GM18526 (cell line): Measurements from ENCODE around the gene BATF.

Source experiments
- POLR2A ChIP-seq: IDR thresholded peaks from 3 replicates; pipeline ENCODE4 v1.6.1; 2011; ENCODE audit not compliant: insufficient read length; ENCODE audit errors: extremely low read depth

Gene BATF, protein sequence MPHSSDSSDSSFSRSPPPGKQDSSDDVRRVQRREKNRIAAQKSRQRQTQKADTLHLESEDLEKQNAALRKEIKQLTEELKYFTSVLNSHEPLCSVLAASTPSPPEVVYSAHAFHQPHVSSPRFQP

DNA sequence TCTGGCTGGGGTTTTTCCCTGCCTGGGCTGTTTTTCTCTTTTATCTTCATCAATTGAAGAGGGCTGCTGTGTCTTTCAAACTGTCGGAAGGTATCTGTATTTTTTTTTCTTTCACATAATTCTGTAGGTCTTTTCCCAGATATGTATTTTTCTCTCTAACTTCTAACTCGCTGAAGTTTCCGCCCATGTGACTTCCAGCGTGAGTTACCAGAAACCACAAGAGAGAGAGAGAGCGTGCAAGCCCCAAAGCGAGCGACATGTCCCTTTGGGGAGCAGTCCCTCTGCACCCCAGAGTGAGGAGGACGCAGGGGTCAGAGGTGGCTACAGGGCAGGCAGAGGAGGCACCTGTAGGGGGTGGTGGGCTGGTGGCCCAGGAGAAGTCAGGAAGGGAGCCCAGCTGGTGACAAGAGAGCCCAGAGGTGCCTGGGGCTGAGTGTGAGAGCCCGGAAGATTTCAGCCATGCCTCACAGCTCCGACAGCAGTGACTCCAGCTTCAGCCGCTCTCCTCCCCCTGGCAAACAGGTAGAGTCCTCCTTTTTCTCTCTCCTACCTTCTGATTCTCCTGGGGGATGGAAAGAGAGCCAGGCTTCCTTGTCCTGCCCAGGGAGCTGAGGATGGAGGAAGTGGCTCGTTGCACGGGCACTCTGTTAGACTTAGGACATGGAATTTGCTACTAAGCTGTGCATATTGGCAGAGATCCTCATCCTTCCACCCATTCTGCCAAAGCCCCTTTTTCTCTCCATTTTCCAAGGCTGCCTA lies at the start of gene BATF:
Gene BATF, plus strand, starts transcription at position 246 of the 759 bp plus-strand sequence. Its CDS starts 214 bp downstream, at position 460.
- TF ChIP-seq POLR2A = peak; percentile 94

DNA sequence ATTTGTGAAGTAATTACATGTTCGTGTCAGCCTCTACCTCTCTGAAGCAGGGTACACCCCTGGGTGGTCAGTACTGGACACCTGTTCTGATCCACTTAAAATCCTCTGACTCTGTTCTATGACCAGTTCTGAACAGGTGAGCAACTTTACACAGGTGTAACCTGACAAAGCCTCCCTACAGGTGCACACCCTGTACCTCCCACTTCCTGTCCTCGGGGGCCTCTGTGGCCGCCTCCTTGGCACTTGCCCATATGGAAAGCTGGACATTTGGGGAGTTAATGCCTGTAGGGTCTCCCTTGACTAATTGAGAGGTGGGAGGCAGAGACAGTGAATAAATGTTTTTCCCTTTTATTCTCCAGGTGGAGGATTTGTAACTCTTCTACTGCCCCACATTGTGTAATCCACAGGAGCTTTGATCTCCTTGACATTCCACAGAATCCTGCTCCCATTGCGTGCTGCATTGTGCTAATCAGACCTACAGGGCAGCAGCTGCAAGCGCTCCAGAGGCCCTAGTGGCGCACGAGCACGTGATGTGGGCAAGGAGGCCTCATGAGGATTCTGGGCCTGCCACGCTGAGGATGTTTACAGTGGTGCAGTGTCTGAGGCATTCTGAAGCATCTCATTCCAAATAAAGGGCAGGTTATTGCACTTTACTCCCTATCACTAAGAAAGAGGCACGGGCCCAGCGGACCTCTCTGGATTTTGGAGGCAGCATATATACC lies 45.8 kb upstream of the BATF start:
- no peak for TF ChIP-seq POLR2A

DNA sequence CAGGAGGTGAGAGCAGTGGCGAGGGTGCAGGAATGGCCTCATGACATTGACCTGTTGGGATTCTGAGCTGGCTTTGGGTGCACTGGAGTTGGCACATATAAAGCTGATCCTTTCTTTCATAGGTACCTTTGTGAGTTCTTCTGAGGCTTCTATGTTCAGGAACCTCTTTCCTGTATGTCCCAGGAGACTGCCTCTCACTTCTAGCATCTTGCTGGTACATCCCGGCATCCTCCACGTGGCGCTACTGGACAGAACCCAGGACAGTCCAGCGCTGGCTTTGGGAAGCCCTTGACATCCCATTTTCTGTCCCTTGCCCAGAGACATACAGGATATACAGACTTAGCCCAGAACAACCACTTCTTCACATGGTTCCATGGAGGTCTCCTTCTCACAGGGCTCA lies 44.4 kb upstream of the BATF start:
- no peak for TF ChIP-seq POLR2A

DNA sequence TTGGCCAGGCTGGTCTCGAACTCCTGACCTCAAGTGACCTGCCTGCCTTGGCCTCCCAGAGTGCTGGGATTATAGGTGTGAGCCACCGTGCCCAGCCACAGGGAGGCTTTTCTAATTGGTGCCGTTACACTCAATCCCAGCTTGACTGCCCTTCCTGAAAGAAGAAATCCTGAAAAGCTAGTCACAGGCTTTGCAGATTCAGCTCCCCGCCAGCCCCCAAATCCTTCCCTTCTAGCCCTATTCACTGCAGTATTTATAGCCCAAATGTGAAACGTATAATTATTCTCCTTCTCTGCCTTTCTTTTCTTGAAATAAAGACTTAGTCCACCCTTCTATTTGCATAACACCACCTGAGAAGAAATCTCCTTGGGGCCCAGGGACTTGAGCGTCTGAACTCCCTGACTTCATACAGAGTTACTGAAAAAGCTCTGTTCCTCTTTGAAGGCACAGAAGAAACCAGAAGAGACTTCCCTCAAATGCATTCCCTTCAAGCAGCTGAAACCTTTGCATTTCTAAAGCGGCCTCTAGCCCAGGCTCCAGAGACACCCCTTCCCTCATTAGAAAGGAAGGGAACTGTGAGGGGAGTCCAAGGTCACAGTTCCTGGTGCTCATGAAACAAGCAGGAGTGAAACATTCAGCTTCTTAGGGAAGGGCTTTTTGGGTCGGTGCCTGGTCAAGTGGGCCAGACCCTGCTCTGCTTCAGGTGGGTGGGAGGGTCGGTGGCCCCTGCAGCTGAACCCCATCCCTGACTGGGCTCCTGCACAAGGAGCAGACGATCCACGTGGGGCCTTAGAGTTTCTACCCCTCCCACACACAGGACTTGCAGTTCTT lies 42.3 kb upstream of the BATF start:
- no peak for TF ChIP-seq POLR2A

DNA sequence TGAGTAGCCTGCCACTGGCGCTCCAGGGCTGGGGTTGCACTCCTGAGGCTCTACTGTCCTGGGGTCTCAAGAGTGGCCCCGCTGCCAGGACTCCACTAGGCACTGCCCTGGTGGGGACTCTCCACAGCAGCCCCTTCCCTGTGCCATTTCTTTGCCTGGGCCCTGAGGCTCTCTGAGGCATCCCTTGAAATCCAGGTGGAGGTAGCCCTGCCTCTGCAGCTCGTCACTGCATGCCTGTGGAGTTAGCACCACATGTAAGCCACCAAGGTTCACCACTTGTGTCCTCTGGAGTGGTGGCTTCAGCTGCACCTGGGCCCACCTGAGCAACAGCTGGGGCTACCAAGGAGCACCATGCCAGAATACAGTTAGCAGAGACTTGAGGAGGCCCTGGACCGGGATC lies 39.9 kb upstream of the BATF start:
- TF ChIP-seq POLR2A = no peak

DNA sequence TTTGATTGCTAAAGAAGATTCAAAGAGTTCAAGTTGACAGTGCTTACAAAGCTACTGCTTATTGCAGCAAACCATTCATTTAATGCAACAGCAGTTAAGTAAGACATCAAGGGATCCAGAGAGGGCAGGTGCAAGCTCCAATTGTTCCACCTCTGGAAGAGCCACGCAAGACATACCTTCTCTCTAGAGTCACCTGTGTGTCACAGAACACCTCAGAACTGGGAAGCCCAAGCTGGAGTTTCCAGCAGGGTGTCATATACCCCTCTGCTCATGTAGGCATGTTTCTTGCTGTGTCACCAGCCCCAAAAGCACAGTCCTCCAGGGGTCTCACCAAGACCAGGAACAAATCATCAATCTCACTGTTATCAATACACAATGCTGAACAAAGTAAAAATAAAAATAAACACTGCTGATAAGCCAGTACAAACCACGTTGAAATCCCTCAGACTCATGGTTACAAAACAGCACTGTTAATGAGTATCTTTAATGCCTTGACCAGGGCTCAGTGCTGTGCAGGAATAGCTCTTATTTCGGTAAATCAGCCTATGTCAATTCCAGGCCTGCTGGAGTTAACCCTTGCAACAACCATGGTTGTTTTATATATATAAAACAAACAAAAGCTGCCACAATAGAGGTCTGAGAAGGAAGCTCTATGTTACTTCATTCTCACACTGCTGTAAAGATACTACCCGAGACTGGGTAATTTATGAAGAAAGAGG lies 37.4 kb upstream of the BATF start:
- no peak for TF ChIP-seq POLR2A

DNA sequence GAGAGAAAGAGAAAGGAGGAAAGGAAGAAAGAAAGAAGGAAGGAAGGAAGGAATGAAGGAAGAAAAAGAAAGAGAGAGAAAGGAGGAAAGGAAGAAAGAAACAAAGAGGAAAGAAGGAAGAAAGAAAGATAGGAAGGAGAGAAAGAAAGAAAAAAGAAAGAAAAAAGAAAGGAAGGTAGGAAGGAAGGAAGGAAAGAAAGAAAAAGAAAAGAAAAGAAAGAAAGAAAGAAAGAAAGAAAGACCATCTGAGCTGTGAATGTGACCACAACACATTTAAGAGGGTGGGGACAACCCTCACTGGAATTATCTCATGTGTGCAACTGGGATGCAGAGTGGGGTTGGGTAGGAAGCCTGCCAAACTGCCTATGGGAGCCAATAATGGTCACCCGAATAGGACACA lies 36.0 kb upstream of the BATF start:
- TF ChIP-seq POLR2A = no peak

DNA sequence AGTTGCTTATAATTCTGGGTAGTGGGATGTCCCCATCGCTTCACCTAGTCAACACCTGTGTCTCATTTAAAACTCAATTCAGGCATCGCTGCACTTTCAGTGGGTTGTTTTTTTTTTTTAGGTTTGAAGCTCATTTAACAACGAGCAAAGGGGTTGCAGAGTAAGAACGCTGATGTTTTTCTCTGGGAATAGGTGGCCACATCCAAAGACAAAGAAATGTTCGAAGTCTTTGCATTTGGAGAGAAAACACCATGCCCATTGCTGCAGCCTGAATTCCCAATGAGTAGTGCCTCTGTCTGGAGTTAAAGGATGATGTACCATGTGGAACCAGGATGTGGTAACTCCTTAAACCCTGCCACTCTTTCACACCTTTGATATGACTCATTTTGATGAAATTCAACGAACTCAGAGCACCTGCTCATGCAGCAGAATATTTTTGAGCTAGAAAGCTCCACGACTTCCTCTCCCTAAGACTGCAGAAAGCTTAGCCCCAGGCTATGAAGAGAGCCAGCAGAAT lies 35.1 kb upstream of the BATF start:
- TF ChIP-seq POLR2A = no peak

DNA sequence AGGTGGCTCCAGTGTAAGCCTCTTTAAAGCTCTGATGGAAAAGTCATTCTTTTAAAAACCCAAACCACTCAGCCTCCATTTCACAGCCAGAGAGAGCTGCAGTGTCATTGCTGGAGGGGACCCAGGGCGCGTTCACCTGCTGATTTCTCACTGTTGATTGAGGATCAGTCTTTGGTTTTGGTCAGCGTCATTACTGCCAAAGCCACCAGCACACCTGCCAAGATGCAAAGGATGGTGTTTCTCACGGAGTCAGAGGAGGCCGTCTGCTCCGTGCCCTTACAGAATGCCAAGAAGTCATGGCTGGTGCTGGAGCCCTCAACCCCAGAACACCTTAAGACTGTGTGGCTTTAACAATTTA lies 32.8 kb upstream of the BATF start:
- no peak for TF ChIP-seq POLR2A

DNA sequence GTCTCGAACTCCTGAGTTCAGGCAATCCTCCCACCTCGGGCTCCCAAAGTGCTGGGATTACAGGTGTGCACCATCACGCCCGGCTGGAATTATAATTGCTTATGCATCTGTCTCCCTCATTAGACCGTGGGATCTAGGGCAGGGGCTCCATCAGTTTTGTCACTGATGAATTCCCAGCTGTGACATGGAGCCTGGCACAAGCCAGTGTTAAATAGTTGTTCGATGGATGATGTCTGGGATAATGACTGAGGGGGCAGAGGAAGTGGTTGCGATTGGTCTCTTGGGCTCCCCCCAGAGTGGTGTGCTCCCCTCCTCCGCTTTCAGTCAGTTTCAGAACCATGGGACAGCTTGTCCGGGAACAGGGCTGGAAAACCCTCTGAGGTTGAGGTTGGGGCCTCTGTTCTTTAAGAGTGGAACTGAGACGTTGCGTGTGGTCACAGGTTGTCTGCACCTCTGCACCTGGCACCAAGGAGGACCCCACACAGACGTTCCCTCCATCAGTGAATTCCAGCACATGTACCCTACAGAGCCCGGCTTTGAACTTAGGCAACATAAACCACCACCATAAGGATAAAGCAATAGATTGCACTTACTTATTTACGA lies 30.8 kb upstream of the BATF start:
- no peak for TF ChIP-seq POLR2A

DNA sequence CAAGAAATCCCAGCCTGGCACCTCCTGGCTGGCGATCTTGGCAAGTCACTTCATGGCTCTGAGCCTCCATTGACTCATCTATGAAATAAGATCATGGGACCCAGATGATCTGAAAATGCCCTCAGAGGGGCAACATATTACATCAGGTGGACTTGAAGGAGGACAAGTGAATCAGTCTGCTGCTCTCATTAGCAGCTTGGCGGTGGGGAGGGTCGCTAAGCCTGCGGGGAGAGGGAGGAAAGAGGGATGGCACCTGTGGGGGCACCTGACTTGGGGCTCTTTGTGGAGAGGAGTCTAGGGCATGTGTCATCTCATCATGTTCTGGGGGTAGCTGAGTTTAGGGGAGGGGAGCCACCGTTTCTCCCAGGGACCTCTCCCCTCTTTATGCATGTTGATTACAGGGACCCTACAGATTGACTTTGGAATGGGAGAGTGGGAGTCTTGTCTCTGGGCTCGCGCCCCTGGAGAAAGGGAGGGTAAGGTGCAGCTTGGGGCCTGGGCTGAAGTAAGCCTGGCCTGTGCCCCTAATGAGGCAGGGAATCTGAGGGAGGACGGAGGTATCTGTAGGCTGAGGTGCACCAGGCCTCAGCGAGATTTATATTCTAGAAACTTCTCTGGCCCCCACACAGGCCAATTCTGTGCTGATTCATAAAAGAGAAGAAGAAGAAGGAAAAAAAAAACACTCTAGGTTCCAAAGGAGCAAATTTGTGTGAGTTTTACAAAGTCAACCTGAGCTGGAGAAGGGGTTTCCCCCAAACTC lies 29.3 kb upstream of the BATF start:
- no peak for TF ChIP-seq POLR2A

DNA sequence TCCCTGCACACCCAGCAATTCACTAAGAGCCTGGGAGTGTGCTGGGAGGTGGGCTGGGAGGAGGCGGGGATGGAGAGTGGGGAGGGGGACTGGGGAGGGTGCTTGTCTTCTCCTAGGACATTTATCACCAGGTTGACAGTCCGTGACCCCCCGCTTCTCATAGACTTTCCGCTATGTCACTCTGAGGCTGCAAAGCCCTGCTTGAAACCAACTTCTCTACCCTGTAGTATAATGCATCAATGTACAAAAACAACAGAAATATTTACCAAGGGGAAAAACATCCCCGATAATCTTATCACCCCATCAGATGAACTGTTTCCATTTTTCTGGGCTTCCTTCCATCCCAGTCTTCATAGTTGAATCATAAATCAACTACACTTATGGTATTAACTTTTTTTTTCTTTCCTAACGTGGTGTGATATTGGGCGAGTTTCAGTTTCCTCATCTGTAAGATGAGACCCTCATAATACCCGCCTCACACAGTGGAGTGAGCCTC lies 28.6 kb upstream of the BATF start:
- no peak for TF ChIP-seq POLR2A

DNA sequence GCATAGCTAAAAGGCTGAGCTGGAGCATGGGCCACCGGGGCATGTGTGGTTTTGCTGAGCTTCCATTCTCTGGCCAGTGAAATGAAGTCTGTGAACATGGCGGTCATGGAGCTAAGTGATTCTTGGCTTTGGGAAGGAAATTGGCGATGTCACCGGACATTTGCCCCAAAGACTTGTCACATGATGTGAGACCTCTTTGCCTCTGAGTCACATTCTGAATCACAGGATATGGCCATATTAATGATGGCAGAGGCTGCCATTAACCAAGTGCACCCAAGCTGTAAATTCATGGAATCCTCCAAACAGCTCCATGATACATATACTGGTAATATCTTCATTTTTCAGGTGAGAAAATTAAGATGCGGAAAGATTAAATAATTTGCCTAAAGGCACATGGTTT lies 27.4 kb upstream of the BATF start:
- no peak for TF ChIP-seq POLR2A
